Epithelial cell of proximal tubule (primary cell): ENCODE data around the gene RSPRY1. TPM values are rescaled to one million over a fixed set of nuclear protein-coding genes. Genes with fewer than 3 reads are reported as not detected.
A peak's percentile ranks its signal among the peaks of the same experiment; 100 is the strongest.

Source experiments
- DNase-seq: peaks from one replicate; pipeline ENCODE4 v3.0.0-alpha.2; 2011; ENCODE audit warnings: low read depth
- H3K4me3 ChIP-seq: 2 replicates; pipeline ENCODE4 v1.5.1; 2011; ENCODE audit warnings: low read depth, mild to moderate bottlenecking, low read length
- total RNA-seq: library from RNA; depleted of rRNA; stranded (reverse); fragments of >200 nt; gene quantifications from 2 replicates; pipeline ENCODE4 v1.2.3, GENCODE V29; 2015
- TF ChIP-seq, protein P1 (sequence below): conservative IDR thresholded peaks from 2 replicates; pipeline ENCODE4 v1.5.1; 2012; ENCODE audit warnings: low read depth, mild to moderate bottlenecking, low read length

RSPRY1 gene
- total RNA-seq, 1 donor from 2014 or later, result 28.6 TPM

DNA sequence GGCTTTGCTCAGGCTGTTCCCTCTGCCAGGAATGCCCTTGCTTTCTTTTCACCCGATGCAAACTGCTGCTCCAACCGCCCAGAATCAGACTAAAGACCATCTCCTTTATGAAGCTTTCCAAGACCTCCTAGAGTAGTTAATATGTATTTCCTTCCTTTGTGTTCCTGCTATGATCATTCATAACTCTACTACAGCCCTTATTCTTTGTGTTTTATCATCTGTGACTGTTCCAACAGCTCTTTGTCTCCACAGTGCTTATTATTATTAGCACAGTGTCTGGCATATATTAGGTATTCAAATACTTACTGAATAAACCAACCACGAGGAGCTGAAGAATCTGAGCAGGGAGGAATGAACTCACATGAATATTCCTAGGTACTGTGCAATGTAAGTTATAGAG, 7.9 kb upstream of the RSPRY1 start:
- TF ChIP-seq, protein P1, sequence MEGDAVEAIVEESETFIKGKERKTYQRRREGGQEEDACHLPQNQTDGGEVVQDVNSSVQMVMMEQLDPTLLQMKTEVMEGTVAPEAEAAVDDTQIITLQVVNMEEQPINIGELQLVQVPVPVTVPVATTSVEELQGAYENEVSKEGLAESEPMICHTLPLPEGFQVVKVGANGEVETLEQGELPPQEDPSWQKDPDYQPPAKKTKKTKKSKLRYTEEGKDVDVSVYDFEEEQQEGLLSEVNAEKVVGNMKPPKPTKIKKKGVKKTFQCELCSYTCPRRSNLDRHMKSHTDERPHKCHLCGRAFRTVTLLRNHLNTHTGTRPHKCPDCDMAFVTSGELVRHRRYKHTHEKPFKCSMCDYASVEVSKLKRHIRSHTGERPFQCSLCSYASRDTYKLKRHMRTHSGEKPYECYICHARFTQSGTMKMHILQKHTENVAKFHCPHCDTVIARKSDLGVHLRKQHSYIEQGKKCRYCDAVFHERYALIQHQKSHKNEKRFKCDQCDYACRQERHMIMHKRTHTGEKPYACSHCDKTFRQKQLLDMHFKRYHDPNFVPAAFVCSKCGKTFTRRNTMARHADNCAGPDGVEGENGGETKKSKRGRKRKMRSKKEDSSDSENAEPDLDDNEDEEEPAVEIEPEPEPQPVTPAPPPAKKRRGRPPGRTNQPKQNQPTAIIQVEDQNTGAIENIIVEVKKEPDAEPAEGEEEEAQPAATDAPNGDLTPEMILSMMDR, result no peak
- no peak for DNase-seq
- H3K4me3 ChIP-seq, result no peak overlapping the region

DNA sequence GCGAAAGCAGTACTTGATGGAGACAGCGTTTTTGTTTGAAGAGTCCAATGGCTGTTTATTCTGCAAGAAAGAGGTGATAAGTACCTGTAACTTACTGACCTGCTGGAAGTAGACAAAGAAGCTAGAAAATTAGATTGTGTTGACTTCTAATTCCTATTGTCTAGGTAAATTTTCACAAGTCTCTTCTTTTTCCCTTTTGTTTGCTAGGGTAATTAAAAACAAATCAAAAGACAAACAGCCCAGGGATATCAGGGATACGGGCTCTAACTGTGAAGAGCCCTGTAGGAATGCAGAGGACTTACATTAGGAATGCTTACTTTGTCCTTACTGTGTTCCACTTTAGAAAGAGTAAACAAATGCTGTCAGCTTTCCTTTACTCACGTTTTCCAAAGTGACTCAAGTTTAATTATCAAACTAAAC, 7.3 kb upstream of the RSPRY1 start:
- TF ChIP-seq, protein P1, result no peak

DNA sequence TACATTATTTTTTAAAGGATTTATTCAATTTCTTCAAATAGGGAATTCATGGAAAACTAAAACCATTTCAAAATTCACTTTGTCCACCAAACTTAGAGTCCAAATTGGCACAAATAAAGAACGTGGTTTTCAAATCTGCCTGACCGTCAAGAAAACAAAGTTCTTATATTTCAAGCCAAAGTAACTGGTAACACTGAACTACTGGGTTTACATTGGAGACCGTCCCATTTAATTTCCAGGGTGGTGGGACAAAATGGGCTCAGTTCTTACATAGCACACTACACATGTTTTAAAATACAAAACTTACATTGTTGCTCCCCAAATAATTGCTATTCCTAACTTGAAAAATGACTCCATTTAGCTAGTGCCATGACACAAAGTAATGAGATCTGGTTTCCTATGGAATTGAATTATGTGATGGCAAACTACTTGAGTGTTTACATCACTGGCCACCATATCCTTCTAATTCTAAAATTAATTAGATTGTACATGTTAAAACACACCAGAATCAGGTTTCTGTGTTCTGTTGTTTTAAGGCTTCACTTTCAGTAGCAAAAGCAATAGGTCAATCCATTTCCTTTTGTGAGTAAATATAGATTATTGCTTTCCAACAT, 6.8 kb upstream of the RSPRY1 start:
- no peak for DNase-seq

More for the DNA sequence above, 7.3 kb upstream of the RSPRY1 start:
- DNase-seq, result no peak
- no peak overlapping the region for H3K4me3 ChIP-seq

DNA sequence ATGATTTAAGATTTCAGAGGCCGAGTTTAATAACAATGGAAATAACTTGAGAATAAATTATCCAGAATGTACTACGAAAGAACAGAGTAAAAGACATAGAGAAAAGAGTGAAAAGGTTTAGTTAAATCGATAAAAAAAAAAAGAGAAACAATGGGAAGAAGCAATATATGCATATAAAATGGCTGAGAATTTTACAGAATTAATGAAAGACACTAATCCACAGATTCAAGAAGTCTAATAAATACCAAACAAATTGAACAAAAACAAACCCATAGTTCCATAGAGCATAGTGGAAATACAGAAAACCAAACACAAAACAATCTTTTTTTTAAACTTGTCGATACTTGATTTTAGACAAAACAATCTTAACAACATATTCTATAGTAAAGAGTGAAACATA, 2.0 kb upstream of the RSPRY1 start:
- TF ChIP-seq, protein P1, result no peak
- no peak for DNase-seq
- no peak overlapping the region for H3K4me3 ChIP-seq

More for the DNA sequence above, 6.8 kb upstream of the RSPRY1 start:
- TF ChIP-seq, protein P1, result no peak
- no peak overlapping the region for H3K4me3 ChIP-seq

DNA sequence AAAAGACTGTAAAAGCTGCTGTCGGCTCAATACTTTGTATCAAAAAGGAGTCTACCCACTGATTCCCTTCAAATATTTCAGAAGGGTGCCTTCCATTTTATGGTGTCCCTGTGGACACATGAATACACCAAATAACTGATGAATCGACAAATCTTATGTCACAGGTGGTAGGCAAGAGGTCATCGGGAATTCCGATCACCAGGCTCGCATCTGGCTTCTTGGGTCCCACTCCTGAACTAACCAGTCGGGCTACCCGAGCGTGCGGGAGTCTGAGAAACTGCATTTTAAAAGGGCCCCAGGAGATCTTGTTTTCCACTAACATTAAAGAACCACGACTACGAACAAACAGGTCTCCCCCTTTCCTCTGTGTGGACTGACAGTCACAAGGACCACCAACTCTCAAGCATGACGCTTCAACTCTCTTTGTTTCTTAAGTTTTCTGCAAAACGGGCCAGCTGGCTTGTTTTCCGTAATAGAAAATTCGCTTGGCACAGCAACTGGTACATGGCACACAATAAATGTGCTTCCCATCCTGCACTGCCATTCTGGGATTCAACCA, 1.2 kb upstream of the RSPRY1 start:
- TF ChIP-seq, protein P1, result no peak
- peak overlapping the region; percentile 88 for H3K4me3 ChIP-seq
- DNase-seq, result no peak

DNA sequence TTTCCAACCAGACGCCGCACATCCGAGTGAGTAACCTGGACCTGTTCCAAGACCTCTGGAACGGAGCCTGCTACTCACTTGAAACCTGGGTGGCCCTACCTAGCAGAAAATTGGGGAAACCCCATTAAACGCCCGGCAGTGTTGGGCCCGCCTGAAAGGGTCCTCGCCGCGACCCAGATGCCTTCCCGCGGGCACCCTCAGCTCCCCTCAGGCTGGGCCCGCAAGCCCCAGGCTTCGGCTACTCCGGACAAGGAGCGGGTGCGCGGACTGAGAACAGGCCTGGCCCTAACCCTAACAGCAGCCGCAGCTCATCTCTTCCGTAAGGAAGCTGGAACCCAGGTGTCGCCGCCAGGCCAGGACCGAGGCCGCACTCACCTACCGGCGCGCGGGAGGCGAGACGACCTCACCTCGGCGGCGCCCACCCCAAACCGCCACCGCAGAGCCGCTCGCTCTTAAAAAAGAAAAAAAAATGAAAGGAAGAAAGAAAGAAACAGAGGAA, 634 bp upstream of the RSPRY1 start:
- peak overlapping the region; percentile 88 for H3K4me3 ChIP-seq
- DNase-seq, result no peak
- TF ChIP-seq, protein P1, result no peak
